ENCODE results near the gene DAAM1.

- no peak for TF ChIP-seq YY1 (IDR thresholded peaks at IDR 0.05; ENCODE audit: low read depth)
- TF ChIP-seq TEAD4 (IDR thresholded peaks at IDR 0.05; ENCODE audit: borderline replicate concordance, insufficient read depth): no peak
- no peak for TF ChIP-seq USF1 (IDR thresholded peaks at IDR 0.05; ENCODE audit: borderline replicate concordance, low read depth)
These were observed 10.7 kb downstream of the DAAM1 start for GRCh38 chr14:59199205-59199604.
